GM21619 (cell line): Measurements from ENCODE around the gene SCFD2.

Source experiments
- ATAC-seq: cut with Tn5 transposase; IDR thresholded peaks from one replicate; pipeline ENCODE4 v1.9.1; 2021; ENCODE audit not compliant: unreplicated experiment

SCFD2 gene

GRCh38 chr4:53019485-53020382 is 346.1 kb downstream of the SCFD2 start:
- ATAC-seq: no peak

DNA sequence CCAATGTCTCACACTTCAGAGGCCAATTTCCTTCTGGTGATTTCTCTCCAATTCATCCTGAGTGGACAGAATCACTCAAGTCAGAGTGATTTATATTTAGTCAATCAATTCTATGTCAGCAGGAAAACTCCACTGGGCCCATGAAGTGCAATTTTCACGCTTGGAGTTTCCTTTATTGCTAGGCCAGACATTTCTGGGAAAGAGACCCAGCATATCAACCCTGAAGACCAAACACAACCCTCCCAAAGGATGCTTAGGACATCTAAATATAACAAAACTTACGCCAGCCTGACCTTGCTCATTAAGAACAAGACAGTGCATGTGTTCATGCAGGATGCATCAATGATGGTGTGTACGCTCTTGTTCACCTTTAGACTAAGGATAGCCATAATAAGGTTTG is 347.4 kb downstream of the SCFD2 start:
- ATAC-seq: no peak

DNA sequence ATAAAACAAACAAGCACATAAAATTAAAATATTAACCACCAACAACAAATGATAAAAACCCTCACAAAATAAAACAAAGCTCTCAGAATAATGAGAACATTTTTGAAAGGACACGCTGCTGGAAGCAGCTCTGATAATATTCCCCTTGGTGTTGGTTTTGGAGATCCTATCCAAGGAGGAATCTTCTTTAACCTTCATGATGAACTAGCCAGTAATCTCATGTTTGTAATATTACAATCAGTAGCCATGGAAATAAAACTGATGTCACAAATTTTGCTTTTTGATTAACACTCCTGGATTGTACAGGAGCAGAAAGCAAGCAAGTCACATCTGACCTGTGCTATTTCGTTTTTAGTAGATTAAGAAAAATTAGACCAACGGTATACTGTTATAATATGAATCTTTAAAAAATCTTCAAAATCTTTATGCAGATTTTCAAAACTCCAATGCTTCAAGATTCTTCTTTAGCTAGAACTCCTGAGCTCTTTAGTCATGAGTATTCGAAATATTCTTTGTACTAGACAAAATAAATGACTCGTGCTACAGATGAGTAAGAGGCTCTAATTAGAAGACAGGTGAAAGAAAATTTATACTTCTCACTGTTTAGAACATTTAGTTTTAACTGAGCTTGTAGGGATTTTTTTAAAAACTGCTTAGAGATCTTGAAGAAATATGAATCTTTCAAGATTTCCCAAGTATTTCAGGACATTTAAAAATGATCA is 349.6 kb downstream of the SCFD2 start:
- no peak for ATAC-seq

DNA sequence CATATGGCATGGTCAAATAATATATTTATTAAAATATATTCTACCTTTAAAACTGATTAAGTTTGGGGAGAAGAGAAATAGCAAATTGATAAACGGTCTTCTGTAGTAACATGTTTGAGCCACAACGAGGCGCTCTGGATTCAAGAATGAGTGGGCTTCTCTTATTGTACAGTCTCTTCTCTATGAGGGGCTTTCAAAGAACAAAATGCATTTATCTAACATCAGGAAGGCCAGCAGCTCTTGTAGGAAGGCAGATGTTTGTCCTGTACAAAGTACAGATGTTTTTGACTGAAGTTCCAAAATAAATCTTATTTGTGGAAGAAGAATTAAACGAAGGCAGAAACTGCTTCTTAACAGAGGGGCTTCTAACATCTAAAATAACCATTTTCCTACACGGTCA is 350.2 kb downstream of the SCFD2 start:
- ATAC-seq: no peak

GRCh38 chr4:53014881-53015280 is 351.0 kb downstream of the SCFD2 start:
- no peak for ATAC-seq

GRCh38 chr4:53013873-53014775 is 351.7 kb downstream of the SCFD2 start:
- ATAC-seq: no peak

DNA sequence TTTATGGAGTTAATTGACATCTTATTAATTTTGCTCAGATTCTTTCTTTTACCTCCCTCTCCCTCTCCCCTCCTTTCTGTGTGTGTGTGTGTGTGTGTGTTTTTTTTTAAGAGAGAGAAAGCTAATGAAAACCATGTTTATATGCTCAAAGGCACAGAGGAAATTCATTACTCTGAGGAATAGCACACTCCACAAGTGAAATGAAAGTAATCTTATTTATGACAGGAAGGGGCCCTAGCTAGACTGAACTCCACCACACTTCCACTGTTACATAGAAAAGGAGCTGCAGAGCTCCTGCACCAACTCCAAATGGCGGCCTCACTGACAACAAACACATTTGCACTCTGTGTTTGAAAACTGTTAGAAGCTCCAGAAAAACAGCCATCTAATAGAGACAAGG is 353.1 kb downstream of the SCFD2 start:
- peak; percentile 62 for ATAC-seq

DNA sequence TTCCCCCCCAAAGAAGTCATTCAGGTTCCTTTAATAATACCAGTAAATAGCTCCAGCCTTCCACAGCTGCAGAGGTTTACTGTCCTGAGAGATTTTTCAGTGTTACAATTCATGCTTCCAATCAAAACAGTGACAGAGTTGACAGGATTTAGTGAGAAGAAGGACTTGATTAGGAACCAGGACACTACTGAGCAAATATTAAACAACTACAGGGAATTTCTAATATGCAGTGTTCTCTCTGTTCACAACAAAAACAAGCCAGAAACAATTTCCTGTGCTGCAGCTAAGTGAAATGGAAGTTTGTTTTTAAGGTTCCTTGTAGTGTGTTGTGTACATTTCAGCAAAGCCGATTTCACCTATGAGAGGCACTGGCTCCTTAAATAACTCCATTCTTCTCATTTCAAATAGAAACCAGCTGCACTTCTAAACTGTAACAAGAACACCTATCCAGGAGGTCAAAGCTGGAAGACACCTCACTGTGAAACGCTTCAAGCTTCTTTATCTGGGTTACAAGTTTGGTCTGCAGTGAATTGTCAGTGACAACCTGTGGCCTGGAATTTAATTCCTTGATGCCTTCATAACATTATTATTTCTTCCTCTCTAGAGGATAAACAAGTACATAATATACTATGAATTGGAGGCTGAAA is 354.5 kb downstream of the SCFD2 start:
- no peak for ATAC-seq

- ATAC-seq: no peak
Measured at GRCh38 chr4:53010318-53010717, 355.5 kb downstream of the SCFD2 start.

DNA sequence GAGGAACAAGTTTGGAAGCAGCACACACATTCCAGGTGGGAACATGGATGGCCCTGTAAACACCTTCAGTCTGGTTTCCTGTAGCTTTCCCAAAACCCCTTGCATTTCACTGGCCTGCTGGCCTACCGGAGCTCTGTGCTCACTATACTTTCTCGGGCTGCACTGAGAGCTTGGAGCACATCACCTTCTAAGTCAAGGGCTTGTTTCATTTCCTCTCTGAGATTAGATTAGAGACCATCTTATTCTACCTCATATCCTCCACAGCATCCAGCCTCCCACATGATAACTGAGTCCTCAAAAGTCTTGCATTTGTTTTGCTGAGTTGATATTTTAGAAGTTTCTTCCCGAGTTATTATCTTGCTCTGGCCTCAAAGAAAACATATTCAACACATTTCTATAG is 356.0 kb downstream of the SCFD2 start:
- ATAC-seq: no peak

GRCh38 chr4:53007024-53007423 is 358.8 kb downstream of the SCFD2 start:
- ATAC-seq: no peak

DNA sequence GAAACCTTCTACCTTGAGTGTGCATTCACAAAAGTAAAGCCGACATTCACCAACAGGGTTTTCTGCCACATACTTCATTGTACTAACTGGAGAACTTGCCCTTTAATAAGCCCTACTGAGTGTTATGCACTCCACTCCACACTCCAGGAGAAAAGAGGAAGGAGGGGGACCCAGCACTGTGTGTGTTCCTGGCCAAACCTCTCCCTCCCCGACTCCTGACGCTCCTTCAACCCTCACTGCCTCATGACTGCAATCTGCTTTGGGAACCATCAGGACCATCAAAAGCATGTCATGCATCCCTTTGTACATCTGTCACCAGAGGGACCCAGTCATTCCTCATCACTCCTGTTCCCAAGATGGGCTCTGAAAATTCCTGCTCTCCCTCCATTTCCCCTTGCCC is 360.1 kb downstream of the SCFD2 start:
- no peak for ATAC-seq

DNA sequence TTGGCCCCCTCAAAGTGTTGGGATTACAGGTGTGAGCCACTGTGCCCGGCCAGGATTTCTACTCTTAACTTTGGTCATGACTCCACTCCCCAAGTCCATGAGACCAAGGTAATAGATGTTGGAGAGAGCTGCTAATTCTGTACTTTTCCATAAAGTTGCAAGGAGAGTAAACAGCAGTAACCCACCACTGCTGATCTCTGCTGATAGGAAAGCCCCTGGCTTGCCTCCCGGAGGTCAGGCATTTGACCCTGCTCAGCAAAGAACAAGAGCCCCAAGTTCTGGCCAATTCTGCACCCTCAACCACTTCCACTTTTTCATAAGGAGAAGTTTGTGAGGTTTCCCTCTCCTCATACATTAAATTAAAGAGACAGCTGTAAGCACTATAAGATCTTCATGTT is 360.7 kb downstream of the SCFD2 start:
- no peak for ATAC-seq

DNA sequence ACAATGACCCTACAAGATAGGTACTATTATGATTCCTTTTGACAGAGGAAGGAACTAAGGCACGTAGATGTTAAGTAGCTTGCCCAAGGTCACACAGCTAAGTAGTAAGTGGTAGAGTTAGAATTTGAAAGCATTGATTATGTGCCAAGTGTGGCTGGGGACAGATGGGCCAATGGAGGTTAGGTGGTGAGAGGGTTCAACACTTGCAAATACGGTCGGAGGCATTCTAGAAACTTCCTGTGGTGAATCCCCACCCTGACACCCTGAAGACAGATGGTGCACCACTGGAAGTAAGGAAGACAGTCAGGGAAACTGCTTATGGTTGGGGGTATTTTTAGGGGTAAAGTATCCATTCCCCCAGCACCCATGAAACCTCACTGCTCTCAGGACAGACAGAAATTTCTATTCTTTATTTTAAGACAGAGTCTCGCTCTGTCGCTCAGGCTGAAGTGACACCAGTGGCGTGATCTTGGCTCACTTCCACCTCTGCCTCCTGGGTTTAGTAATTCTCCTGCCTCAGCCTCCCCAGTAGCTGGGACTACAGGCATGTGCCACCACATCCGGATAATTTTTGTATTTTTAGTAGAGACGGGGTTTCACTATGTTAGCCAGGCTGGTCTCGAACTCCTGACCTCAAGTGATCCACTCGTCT is 361.2 kb downstream of the SCFD2 start:
- no peak for ATAC-seq

GRCh38 chr4:53003959-53004358 is 361.9 kb downstream of the SCFD2 start:
- no peak for ATAC-seq

GRCh38 chr4:53000560-53000959 is 365.3 kb downstream of the SCFD2 start:
- ATAC-seq: no peak

GRCh38 chr4:52999626-53000025 is 366.2 kb downstream of the SCFD2 start:
- no peak for ATAC-seq

DNA sequence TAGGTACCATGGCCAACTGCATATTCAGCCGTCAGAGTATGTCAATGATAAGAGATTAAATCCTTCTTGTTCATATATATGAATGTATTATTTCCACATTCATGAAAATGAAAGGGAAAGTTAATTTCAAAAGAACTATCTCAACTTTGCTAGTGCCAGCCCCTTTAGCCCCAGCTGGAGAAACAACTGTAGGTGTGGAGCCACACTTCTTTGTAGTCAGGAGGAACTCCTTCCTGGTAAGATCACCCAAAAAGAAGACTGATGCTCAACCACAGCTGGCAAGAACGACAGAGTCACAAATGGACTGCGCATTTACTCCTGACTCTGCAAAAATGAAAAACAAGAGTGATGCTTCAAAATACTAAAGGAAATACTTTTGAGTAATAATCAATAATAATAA is 367.4 kb downstream of the SCFD2 start:
- no peak for ATAC-seq

DNA sequence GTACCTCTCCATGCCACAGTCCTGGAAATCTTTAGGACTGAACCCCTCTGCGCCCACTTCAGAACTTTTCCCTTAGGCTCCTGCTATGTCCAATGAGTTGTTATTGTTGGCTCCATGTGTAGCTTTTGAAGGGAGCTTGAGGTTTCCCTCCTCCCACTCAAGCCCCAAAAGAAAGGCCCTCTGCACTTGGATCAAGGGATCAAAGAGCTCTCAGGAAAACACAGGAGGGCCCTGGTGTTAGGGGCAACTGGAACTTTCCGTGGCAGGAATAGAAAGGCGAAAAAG is 368.8 kb downstream of the SCFD2 start:
- ATAC-seq: no peak

DNA sequence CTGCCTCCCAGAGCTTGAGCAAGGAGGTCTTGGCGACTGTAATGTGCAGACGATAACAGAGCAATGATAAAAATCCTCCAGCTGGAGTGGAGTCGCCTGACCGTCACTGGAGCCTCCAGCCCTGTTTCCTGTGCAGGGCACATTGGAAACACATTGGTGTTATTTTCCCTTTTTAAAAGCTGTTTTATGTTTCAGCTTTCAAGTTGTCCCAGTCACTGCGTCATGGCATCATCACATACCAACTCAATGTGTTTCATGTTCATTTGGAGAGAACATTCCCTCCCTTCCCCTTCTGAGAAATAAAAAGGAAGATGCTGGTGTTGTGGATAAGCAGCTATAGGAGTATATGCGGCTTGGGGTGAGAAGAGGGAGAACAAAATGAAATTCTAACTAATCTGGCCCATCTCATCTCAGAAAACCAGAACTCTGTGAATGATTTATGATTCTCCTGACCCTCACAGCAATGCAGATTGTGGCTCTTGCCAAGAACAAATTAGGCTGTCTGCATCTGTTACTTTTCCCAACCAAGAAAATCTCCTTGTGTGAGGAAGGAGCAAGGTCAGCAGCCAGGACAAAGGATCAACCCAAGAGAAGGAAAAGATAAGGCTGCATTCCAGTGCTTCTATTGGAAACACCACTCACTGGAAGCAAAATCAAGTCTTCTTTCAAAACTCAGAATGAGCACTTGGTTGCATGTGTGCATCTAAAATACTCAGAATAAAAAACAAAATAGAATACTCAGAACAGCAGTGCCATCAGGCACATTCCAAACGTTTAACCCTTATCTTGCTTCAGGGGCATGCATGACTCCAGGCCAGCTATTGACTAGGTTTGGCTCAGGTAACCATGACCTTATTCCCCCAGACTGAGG is 369.4 kb downstream of the SCFD2 start:
- no peak for ATAC-seq
